Measurements from ENCODE around the gene LLGL2. TPM values are rescaled to one million over a fixed set of nuclear protein-coding genes. Genes with fewer than 3 reads are reported as not detected.

The LLGL2 gene
- total and polyA plus RNA-seq, 9 donors, result 0.20 to 45.4 (median 15.1) TPM

DNA sequence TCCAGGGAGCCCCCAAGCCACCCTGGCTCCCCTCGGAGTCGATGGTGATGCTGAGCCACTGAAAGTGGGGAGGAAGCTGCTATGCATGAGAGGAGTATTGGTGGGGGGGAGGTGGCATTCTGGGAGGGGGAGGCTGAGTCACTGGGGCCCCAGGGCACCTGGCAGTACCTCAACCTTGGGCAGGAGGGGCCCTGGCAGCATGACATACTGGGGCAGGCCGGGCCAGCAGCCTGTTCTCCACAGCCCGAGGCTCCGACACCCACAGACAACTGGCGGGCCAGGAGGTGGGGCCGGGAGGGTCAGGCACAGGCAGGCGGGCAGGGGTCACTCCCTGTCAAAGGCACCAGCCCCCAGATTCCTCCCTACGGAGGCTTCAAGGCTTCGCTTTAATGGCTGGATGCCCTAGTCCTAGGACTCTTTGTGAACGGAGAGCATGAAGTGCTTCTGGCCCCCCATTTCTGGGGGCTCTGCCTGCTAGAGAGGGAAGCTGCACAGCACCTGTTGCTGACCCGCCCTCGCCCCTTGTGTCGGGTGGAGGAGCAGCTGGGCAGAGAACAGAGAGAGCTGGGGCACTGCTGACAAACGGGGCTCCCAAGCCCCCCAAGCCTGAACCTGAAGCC is 11.1 kb upstream of the LLGL2 start:
- 3 to 5% (median 4%) methylated on average over 14 to 15 of the region's 15 CpGs for WGBS, 3 donors
- no peaks in the 10 kb centered on the region for H3K9me3 ChIP-seq
- peak overlapping the region; percentile 94 for H3K4me3 ChIP-seq
- intact Hi-C loops (cut with DNase I), result loop anchor here in 1 of 4 donors (10.0 kb wide), 1 partner anchor 190 kb away; no protein-coding TSS in a partner anchor
- H3K27me3 ChIP-seq, result no peaks in the 10 kb centered on the region
- peak in 3 of 5 donors; percentile 45 to 65 (median 61) for DNase-seq
- H3K4me1 ChIP-seq (ENCODE audit: insufficient read depth), result peaks cover 23% of the 10 kb centered on the region
- H3K27ac ChIP-seq, result peak overlapping the region; percentile 69 to 79
- TF ChIP-seq POLR2A (IDR thresholded peaks at IDR 0.05), result no peak
- no peaks in the 10 kb centered on the region for H3K36me3 ChIP-seq

DNA sequence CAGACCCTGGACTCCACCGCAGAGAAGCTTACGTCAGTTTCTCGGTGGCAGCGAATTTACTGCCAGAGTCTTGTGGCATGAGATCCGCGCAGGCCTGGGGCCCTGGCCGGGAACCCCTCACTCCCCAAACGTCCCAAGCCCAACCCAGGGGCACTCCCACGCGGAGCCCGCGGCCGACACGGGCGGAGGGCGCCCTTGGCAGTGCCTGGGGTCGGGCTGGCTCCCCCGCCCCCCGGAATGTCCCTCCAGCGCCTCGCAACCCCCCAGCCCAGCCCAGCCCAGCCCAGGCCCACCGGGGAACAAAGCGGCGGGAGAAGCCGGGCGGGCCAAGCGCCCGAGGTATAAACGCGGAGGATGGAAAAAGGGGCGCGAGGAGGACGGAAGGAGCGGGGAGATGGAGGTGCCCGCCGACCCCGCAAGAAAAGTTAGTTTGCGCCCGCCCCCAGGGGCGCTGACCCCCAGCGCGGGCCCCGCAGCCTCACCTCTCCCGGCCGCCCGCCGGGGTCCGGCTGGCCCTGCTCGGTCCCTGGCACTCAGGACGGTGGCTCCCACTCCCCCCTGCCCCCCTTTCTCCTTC is 10.5 kb upstream of the LLGL2 start:
- Histone ChIP-seq H3K27ac (peak overlapping the region; percentile 69 to 79), H3K9me3 (no peaks in the 10 kb centered on the region), H3K4me3 (peak overlapping the region; percentile 94), H3K36me3 (no peaks in the 10 kb centered on the region), H3K4me1 (ENCODE audit: insufficient read depth) (peaks cover 23% of the 10 kb centered on the region), H3K27me3 (no peaks in the 10 kb centered on the region)
- intact Hi-C loops (cut with DNase I), result loop anchor here in 2 of 4 donors (1.0 to 10.0 kb wide), 4 partner anchors 72 to 190 kb away; partner anchors contain the start of gene MYO15B (in 1 of the 2)
- WGBS, 3 donors, result 1% methylated on average over 41 to 50 of the region's 50 CpGs
- DNase-seq, result peak; percentile 50 to 78 (median 66)
- TF ChIP-seq, protein P1, sequence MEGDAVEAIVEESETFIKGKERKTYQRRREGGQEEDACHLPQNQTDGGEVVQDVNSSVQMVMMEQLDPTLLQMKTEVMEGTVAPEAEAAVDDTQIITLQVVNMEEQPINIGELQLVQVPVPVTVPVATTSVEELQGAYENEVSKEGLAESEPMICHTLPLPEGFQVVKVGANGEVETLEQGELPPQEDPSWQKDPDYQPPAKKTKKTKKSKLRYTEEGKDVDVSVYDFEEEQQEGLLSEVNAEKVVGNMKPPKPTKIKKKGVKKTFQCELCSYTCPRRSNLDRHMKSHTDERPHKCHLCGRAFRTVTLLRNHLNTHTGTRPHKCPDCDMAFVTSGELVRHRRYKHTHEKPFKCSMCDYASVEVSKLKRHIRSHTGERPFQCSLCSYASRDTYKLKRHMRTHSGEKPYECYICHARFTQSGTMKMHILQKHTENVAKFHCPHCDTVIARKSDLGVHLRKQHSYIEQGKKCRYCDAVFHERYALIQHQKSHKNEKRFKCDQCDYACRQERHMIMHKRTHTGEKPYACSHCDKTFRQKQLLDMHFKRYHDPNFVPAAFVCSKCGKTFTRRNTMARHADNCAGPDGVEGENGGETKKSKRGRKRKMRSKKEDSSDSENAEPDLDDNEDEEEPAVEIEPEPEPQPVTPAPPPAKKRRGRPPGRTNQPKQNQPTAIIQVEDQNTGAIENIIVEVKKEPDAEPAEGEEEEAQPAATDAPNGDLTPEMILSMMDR (IDR thresholded peaks at IDR 0.05), result no peak
- TF ChIP-seq POLR2A (IDR thresholded peaks at IDR 0.05) (peak; percentile 28), EP300 (IDR thresholded peaks at IDR 0.05) (no peak)

DNA sequence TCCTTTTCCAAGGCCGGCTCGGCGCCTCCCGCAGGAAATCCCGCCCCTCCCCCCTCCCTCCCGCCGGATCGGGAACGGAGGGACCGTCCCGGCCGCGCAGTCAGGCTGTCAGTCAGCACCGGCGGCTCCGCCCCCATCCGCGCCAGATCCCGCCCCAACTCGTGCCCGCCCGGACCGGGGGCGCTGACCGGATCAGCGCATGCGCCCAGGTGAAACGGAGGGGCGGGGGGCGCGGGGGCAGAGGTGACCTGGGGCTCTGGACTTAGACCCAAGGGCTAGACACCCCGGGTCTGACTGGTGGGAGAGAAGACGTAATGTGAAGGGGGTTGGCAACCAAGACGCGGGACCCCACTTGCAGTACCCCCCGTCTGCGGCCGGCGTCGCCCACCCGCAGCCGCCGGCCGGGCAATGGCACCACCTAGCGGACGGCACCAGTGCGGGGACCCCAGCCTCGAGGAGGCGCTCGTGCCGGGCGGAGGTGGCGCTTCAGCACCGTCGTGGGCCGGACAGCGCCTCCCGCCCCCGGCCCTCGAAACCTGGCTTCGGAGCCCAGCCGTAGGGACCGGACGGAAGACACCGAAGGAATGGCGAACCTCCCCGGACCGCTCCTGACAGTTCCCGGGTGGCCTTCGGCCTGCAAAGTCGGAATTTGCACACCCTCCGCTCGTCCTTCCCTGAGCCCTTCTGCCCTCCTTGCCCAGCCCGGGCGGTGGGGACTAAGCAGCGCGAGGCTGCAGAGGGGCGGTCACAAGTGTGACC is 9.8 kb upstream of the LLGL2 start, which contains the start of gene CASKIN2:
CASKIN2 (minus strand) TSS at position 42 of the 759 bp plus-strand sequence. CDS start 1,733 bp downstream, outside the sequence.
- 0 to 1% (median 0%) methylated on average over 56 to 78 of the region's 78 CpGs for WGBS, 3 donors
- DNase-seq, result peak; percentile 98 to 99 (median 99)
- Histone ChIP-seq H3K9me3 (no peaks in the 10 kb centered on the region), H3K36me3 (no peaks in the 10 kb centered on the region), H3K4me1 (ENCODE audit: insufficient read depth) (peaks cover 23% of the 10 kb centered on the region), H3K27me3 (no peaks in the 10 kb centered on the region), H3K4me3 (peak within 1 kb of the TSS; percentile 94), H3K27ac (peak within 1 kb of the TSS; percentile 69 to 79)
- intact Hi-C loops (cut with DNase I), result loop anchor here in 2 of 4 donors (1.0 to 10.0 kb wide), 4 partner anchors 72 to 191 kb away; partner anchors contain the start of gene MYO15B (in 1 of the 2)
- TF ChIP-seq, protein P1 (IDR thresholded peaks at IDR 0.05), result peak; percentile 93 to 99 (median 98)
- TF ChIP-seq EP300 (IDR thresholded peaks at IDR 0.05) (no peak), POLR2A (IDR thresholded peaks at IDR 0.05) (peak; percentile 12)

DNA sequence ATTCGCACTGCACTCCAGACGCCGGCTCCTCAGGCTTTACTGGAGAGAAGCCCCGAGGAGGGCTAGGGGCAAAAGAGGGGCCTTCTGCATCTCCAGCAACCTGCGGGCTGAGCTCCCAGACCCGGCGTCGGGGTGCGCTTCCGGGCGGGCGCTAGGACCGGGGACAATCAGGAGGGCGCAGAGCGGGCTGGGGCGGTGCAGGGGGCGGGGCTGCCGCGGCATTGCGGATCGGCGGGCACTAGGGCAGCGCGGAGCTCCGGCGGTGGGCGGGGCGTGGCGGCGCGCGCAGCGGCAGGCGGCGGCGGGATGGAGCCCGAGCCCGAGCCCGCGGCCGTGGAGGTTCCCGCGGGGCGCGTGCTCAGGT is 9.3 kb upstream of the LLGL2 start, which contains the start of gene TSEN54:
TSEN54 (plus strand) TSS at position 274 of the 364 bp plus-strand sequence; CDS start at position 307, 33 bp downstream.
- Histone ChIP-seq H3K27ac (peak within 1 kb of the TSS; percentile 11 to 79), H3K36me3 (no peaks in the 10 kb centered on the region), H3K4me1 (ENCODE audit: insufficient read depth) (peaks cover 23% of the 10 kb centered on the region), H3K4me3 (peak within 1 kb of the TSS; percentile 94), H3K27me3 (no peaks in the 10 kb centered on the region), H3K9me3 (no peaks in the 10 kb centered on the region)
- intact Hi-C loops (cut with DNase I), result loop anchor here in 2 of 4 donors (5.0 to 10.0 kb wide), 3 partner anchors 71 to 191 kb away; partner anchors contain the start of gene MYO15B (in 1 of the 2)
- 0 to 1% (median 1%) methylated on average over 41 to 45 of the region's 45 CpGs for WGBS, 3 donors
- TF ChIP-seq POLR2A (IDR thresholded peaks at IDR 0.05), result no peak
- TF ChIP-seq, protein P1 (IDR thresholded peaks at IDR 0.05), result no peak
- no peak for TF ChIP-seq EP300 (IDR thresholded peaks at IDR 0.05)
- DNase-seq, result peak; percentile 91 to 96 (median 94)
